GM12878 (cell line): ENCODE data around the gene MFAP1. TPM values are rescaled to one million over a fixed set of nuclear protein-coding genes. Genes with fewer than 3 reads are reported as not detected.

Source experiments
- CREM ChIP-seq: IDR thresholded peaks from 2 replicates; pipeline ENCODE4 v1.6.1; 2014; ENCODE audit warnings: antibody characterized with exemption, low read depth
- KAT2A ChIP-seq: conservative IDR thresholded peaks from 2 replicates; pipeline ENCODE4 v1.6.1; 2011; ENCODE audit warnings: low read depth, low read length; ENCODE audit not compliant: control insufficient read depth
- MAX ChIP-seq: IDR thresholded peaks from 2 replicates; pipeline ENCODE4 v1.6.1; 2012; ENCODE audit warnings: low read depth, low read length, improper control_type of control experiment
- POLR2AphosphoS5 ChIP-seq: IDR thresholded peaks from 2 replicates; pipeline ENCODE4 v1.6.1; 2011; ENCODE audit warnings: mild to moderate bottlenecking, low read length, inconsistent platforms
- RELA ChIP-seq: fragments of 450-650 bp; IDR thresholded peaks from 2 replicates; pipeline ENCODE4 v1.8.0; 2014; ENCODE audit warnings: borderline replicate concordance; ENCODE audit not compliant: partially characterized antibody
- STAT3 ChIP-seq: IDR thresholded peaks from 2 replicates; pipeline ENCODE4 v1.6.1; 2011; ENCODE audit warnings: low read depth, low read length, improper control_type of control experiment
- TAF1 ChIP-seq: IDR thresholded peaks from 2 replicates; pipeline ENCODE4 v1.6.1; 2011; ENCODE audit warnings: mild to moderate bottlenecking, low read depth, low read length, borderline replicate concordance
- ZBTB4 ChIP-seq: fragments of 450-650 bp; formaldehyde crosslinking; IDR thresholded peaks from 2 replicates; pipeline ENCODE4 v1.4.0; 2022; ENCODE audit warnings: mild to moderate bottlenecking, moderate library complexity
- polyA plus RNA-seq, 11 experiments: library from polyadenylated mRNA; depleted of rRNA in 4 of 11; unstranded in 6 of 11; stranded (reverse) in 5 of 11; fragments of >200 nt; fragmentation: Nextera tagmentation in 4 of 11; fragmentation: Illumina TruSeq in 1 of 11; extraction: Ambion mirVana in 4 of 11; extraction: Trizol in 1 of 11; gene quantifications; 1 replicate in 1 of 11; 2 replicates in 10 of 11; pipeline versions ENCODE4 v1.2.1 to v1.2.3, GENCODE V29; 2011 to 2016; ENCODE audit warnings: inconsistent platforms in 2 of 11, missing spikeins in 2 of 11, low read depth in 1 of 11
- total RNA-seq, 4 experiments: library from RNA; depleted of rRNA in 3 of 4; stranded (reverse); fragments of >200 nt in 3 of 4; fragmentation: Illumina TruSeq in 1 of 4; extraction: Trizol in 1 of 4; gene quantifications; 2 replicates each; pipeline versions ENCODE4 v1.2.1 to v1.2.3, GENCODE V29; 2013 to 2021
- TF ChIP-seq, protein P1 (sequence below): fragments of 450-650 bp; IDR thresholded peaks from 2 replicates; pipeline ENCODE4 v1.6.1; 2017; ENCODE audit warnings: mild to moderate bottlenecking, moderate library complexity

MFAP1 gene
- total and polyA plus RNA-seq, 10 of the 15 experiments (the other 5 are each of a cell fraction or from before 2014, with no cell fraction given) = 24.5 to 67.3 (median 47.4) TPM

GRCh38 chr15:43826508-43827341, 2.2 kb upstream of the MFAP1 start, which contains the start of gene WDR76 (continued):
- TF ChIP-seq ZBTB4 = no peak
- TF ChIP-seq CREM = no peak
- TF ChIP-seq RELA = peak; percentile 24
- TF ChIP-seq STAT3 = no peak
- TF ChIP-seq POLR2AphosphoS5 = 0 out of 2 replicates have a peak, but pooled peaks have one; percentile 35
- no peak; the same call in 1 of the 2 replicates for TF ChIP-seq TAF1
- no peak for TF ChIP-seq MAX
- TF ChIP-seq, protein P1, sequence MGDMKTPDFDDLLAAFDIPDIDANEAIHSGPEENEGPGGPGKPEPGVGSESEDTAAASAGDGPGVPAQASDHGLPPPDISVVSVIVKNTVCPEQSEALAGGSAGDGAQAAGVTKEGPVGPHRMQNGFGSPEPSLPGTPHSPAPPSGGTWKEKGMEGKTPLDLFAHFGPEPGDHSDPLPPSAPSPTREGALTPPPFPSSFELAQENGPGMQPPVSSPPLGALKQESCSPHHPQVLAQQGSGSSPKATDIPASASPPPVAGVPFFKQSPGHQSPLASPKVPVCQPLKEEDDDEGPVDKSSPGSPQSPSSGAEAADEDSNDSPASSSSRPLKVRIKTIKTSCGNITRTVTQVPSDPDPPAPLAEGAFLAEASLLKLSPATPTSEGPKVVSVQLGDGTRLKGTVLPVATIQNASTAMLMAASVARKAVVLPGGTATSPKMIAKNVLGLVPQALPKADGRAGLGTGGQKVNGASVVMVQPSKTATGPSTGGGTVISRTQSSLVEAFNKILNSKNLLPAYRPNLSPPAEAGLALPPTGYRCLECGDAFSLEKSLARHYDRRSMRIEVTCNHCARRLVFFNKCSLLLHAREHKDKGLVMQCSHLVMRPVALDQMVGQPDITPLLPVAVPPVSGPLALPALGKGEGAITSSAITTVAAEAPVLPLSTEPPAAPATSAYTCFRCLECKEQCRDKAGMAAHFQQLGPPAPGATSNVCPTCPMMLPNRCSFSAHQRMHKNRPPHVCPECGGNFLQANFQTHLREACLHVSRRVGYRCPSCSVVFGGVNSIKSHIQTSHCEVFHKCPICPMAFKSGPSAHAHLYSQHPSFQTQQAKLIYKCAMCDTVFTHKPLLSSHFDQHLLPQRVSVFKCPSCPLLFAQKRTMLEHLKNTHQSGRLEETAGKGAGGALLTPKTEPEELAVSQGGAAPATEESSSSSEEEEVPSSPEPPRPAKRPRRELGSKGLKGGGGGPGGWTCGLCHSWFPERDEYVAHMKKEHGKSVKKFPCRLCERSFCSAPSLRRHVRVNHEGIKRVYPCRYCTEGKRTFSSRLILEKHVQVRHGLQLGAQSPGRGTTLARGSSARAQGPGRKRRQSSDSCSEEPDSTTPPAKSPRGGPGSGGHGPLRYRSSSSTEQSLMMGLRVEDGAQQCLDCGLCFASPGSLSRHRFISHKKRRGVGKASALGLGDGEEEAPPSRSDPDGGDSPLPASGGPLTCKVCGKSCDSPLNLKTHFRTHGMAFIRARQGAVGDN = peak; percentile 64; the same call in 1 of the 2 replicates
- no peak for TF ChIP-seq KAT2A
